Keratinocyte (primary cell): ENCODE data around the gene FBXO38.

Experiments
- CTCF ChIP-seq, 3 experiments: IDR thresholded peaks in 1 of 3; conservative IDR thresholded peaks in 1 of 3; optimal IDR thresholded peaks in 1 of 3; 2 replicates in 2 of 3; 3 replicates in 1 of 3; pipeline versions ENCODE3 to v1.5.1; 2011; ENCODE audit warnings: low read length in 3 of 3, mild to moderate bottlenecking in 3 of 3, moderate library complexity in 2 of 3, control low read depth in 1 of 3, inconsistent platforms in 1 of 3; ENCODE audit not compliant: insufficient read depth in 2 of 3; ENCODE audit errors: extremely low read depth in 1 of 3
- EZH2 ChIP-seq: IDR thresholded peaks from one replicate; pipeline ENCODE4 v1.6.1; 2012; ENCODE audit warnings: inconsistent platforms, mild to moderate bottlenecking, low read length, moderate library complexity

GRCh38 chr5:148378670-148379069 lies 5.1 kb upstream of the FBXO38 start:
- TF ChIP-seq CTCF (optimal IDR thresholded peaks at IDR 0.05 in 1 of 3, IDR thresholded peaks at IDR 0.05 in 1 of 3, conservative IDR thresholded peaks at IDR 0.05 in 1 of 3; ENCODE audit: extremely low read depth in 1 of 3, insufficient read depth in 2 of 3, low read length in 3 of 3) (no peak), EZH2 (no peak)
